H1 (cell line): ENCODE measurements around the gene CADPS. TPM values are rescaled to one million over a fixed set of nuclear protein-coding genes. Genes with fewer than 3 reads are reported as not detected.

Experiments
- CHD1 ChIP-seq: IDR thresholded peaks from 2 replicates; pipeline ENCODE4 v1.6.1; 2012; ENCODE audit warnings: low read depth, low read length, improper control_type of control experiment
- CHD7 ChIP-seq: fragments of 300-600 bp; sonication (generic); IDR thresholded peaks from 2 replicates; pipeline ENCODE4 v1.7.1; 2012; ENCODE audit warnings: low read length, moderate library complexity, mild to moderate bottlenecking, inconsistent platforms; ENCODE audit not compliant: insufficient replicate concordance
- EP300 ChIP-seq, 2 experiments: IDR thresholded peaks; 1 replicate in 1 of 2; 2 replicates in 1 of 2; pipeline ENCODE4 v1.6.1; 2011 to 2012; ENCODE audit warnings: low read depth in 2 of 2, low read length in 2 of 2, mild to moderate bottlenecking in 2 of 2, borderline replicate concordance in 1 of 2, inconsistent platforms in 1 of 2, moderate library complexity in 1 of 2
- FOSL1 ChIP-seq: IDR thresholded peaks from 2 replicates; pipeline ENCODE4 v1.6.1; 2011; ENCODE audit warnings: mild to moderate bottlenecking, low read depth, low read length, moderate library complexity; ENCODE audit not compliant: insufficient read depth
- KDM4A ChIP-seq: IDR thresholded peaks from one replicate; pipeline ENCODE4 v1.7.1; 2012; ENCODE audit warnings: low read depth, mild to moderate bottlenecking, moderate library complexity, low read length, inconsistent platforms; ENCODE audit not compliant: severe bottlenecking
- KDM5A ChIP-seq: fragments of 200-600 bp; IDR thresholded peaks from 2 replicates; pipeline ENCODE4 v1.7.1; 2012; ENCODE audit warnings: mild to moderate bottlenecking, low read length, inconsistent platforms, mixed read lengths
- MAFK ChIP-seq: IDR thresholded peaks from 2 replicates; pipeline ENCODE4 v1.6.1; 2012; ENCODE audit warnings: low read depth, mild to moderate bottlenecking, improper control_type of control experiment, low read length
- POLR2A ChIP-seq, 2 experiments: IDR thresholded peaks; 1 replicate in 1 of 2; 2 replicates in 1 of 2; pipeline ENCODE4 v1.6.1; 2011; ENCODE audit warnings: low read depth in 2 of 2, low read length in 2 of 2, mild to moderate bottlenecking in 2 of 2; ENCODE audit errors: control extremely low read depth in 1 of 2
- RAD21 ChIP-seq, 2 experiments: IDR thresholded peaks in 1 of 2; conservative IDR thresholded peaks in 1 of 2; 2 replicates each; pipeline ENCODE4 v1.6.1; 2011; ENCODE audit warnings: low read depth in 2 of 2, low read length in 2 of 2, improper control_type of control experiment in 1 of 2, inconsistent platforms in 1 of 2, mild to moderate bottlenecking in 1 of 2, moderate library complexity in 1 of 2
- SAP30 ChIP-seq: fragments of 300-600 bp; sonication (generic); IDR thresholded peaks from 2 replicates; pipeline ENCODE4 v1.7.1; 2012; ENCODE audit warnings: low read length, moderate library complexity, mild to moderate bottlenecking, inconsistent platforms; ENCODE audit not compliant: insufficient read depth, insufficient replicate concordance
- polyA plus RNA-seq, 7 experiments: library from polyadenylated mRNA; depleted of rRNA in 3 of 7; stranded (reverse) in 5 of 7; unstranded in 2 of 7; fragments of >200 nt in 5 of 7; fragments of 200-250 nt in 2 of 7; gene quantifications; 1 replicate in 5 of 7; 2 replicates in 1 of 7; 4 replicates in 1 of 7; pipeline versions ENCODE4 v1.2.1 to v1.2.3, GENCODE V29; 2011 to 2013; ENCODE audit warnings: missing spikeins in 2 of 7, mixed read lengths in 2 of 7
- total RNA-seq: library from RNA; stranded (reverse); fragmentation: NEBNext Ultra II Directional; extraction: Animal tissue kit (Norgen Biotek cat#: 25700); gene quantifications from 2 replicates; pipeline ENCODE4 v1.2.1, GENCODE V29; 2021

CADPS gene
- total and polyA plus RNA-seq, 2 of the 8 experiments (the other 6 are each of a cell fraction or from before 2014, with no cell fraction given) = 7.1 to 10.2 TPM

GRCh38 chr3:62370112-62370857 lies 504.9 kb downstream of the CADPS start (continued):
- no peak for TF ChIP-seq EP300 (IDR thresholded peaks at IDR 0.05; ENCODE audit: borderline replicate concordance in 1 of 2, low read depth in 2 of 2, low read length in 2 of 2)
- TF ChIP-seq FOSL1 = no peak
- no peak for TF ChIP-seq KDM5A
- no peak for TF ChIP-seq POLR2A (IDR thresholded peaks at IDR 0.05; ENCODE audit: control extremely low read depth in 1 of 2, low read depth in 2 of 2, low read length in 2 of 2)
- no peak for TF ChIP-seq CHD1
- no peak for TF ChIP-seq CHD7
- TF ChIP-seq KDM4A = no peak
- no peak for TF ChIP-seq RAD21 (IDR thresholded peaks at IDR 0.05 in 1 of 2, conservative IDR thresholded peaks at IDR 0.05 in 1 of 2; ENCODE audit: low read depth in 2 of 2, low read length in 2 of 2)
- TF ChIP-seq MAFK = no peak
- TF ChIP-seq SAP30 = no peak
- TF ChIP-seq, all 59 proteins: peak for 6
